Neural progenitor cell (in vitro differentiated cells): Measurements from ENCODE around the gene SKAP2. TPM values are rescaled to one million over a fixed set of nuclear protein-coding genes. Genes with fewer than 3 reads are reported as not detected.
A peak's percentile ranks its signal among the peaks of the same experiment; 100 is the strongest.

Experiments
- DNase-seq: peaks from one replicate; pipeline ENCODE4 v3.0.0-alpha.2; 2016; ENCODE audit warnings: low spot score
- H2AFZ ChIP-seq: fragments of 200-600 bp; sonication (generic); replicated peaks from 2 replicates; pipeline ENCODE4 v1.6.1; 2016; ENCODE audit warnings: antibody characterized with exemption
- H3F3A ChIP-seq: fragments of 200-600 bp; sonication (generic); 2 replicates; pipeline ENCODE4 v1.6.1; 2016; ENCODE audit warnings: antibody characterized with exemption, low read depth
- H3K27ac ChIP-seq: fragments of 200-600 bp; sonication (generic); 2 replicates; pipeline ENCODE4 v1.5.1; 2016; ENCODE audit warnings: mild to moderate bottlenecking
- H3K27me3 ChIP-seq: fragments of 200-600 bp; sonication (generic); 2 replicates; pipeline ENCODE4 v1.6.1; 2016; ENCODE audit warnings: mild to moderate bottlenecking, moderate library complexity
- H3K36me3 ChIP-seq: fragments of 200-600 bp; sonication (generic); 2 replicates; pipeline ENCODE4 v1.5.1; 2016
- H3K4me1 ChIP-seq: fragments of 200-600 bp; sonication (generic); 2 replicates; pipeline ENCODE4 v1.6.1; 2016; ENCODE audit warnings: mixed run types
- H3K4me2 ChIP-seq: fragments of 200-600 bp; sonication (generic); 2 replicates; pipeline ENCODE4 v1.6.1; 2016
- H3K4me3 ChIP-seq: fragments of 200-600 bp; sonication (generic); 2 replicates; pipeline ENCODE4 v1.5.1; 2016
- H3K79me2 ChIP-seq: fragments of 200-600 bp; sonication (generic); 2 replicates; pipeline ENCODE4 v1.6.1; 2016; ENCODE audit warnings: low read depth
- H3K9ac ChIP-seq: fragments of 200-600 bp; sonication (generic); 2 replicates; pipeline ENCODE4 v1.6.1; 2016
- H3K9me3 ChIP-seq: fragments of 200-600 bp; sonication (generic); 2 replicates; pipeline ENCODE4 v1.5.1; 2016; ENCODE audit warnings: low read depth
- H4K20me1 ChIP-seq: fragments of 200-600 bp; sonication (generic); 2 replicates; pipeline ENCODE4 v1.6.1; 2016; ENCODE audit warnings: low read depth
- H3K27ac Mint-ChIP-seq: 3 replicates; pipeline ENCODE4 v1.8.0; 2021; ENCODE audit warnings: mixed read lengths
- H3K27me3 Mint-ChIP-seq: 2 replicates; pipeline ENCODE4 v1.8.0; 2022; ENCODE audit warnings: low read depth, mild to moderate bottlenecking, inconsistent platforms, moderate library complexity, mixed read lengths; ENCODE audit not compliant: insufficient read depth
- H3K36me3 Mint-ChIP-seq: 3 replicates; pipeline ENCODE4 v1.8.0; 2021; ENCODE audit warnings: mixed read lengths
- H3K4me1 Mint-ChIP-seq: 3 replicates; pipeline ENCODE4 v1.8.0; 2021; ENCODE audit warnings: mixed read lengths
- H3K4me3 Mint-ChIP-seq: 3 replicates; pipeline ENCODE4 v1.8.0; 2021; ENCODE audit warnings: mild to moderate bottlenecking, moderate library complexity, mixed read lengths
- H3K9me3 Mint-ChIP-seq: 3 replicates; pipeline ENCODE4 v1.8.0; 2020; ENCODE audit warnings: mixed read lengths
- EZH2 ChIP-seq: fragments of 200-600 bp; sonication (generic); IDR thresholded peaks from 2 replicates; pipeline ENCODE4 v1.6.1; 2017; ENCODE audit warnings: antibody characterized with exemption, mild to moderate bottlenecking, moderate library complexity
- EZH2phosphoT487 ChIP-seq: fragments of 200-600 bp; sonication (generic); IDR thresholded peaks from 2 replicates; pipeline ENCODE4 v1.6.1; 2017; ENCODE audit warnings: antibody characterized with exemption
- total RNA-seq: library from RNA; depleted of rRNA; stranded (reverse); fragments of >200 nt; gene quantifications from 2 replicates; pipeline ENCODE4 v1.2.3, GENCODE V29; 2015; ENCODE audit warnings: low replicate concordance
- TF ChIP-seq, protein P1 (sequence below): fragments of 200-600 bp; sonication (generic); IDR thresholded peaks from 2 replicates; pipeline ENCODE4 v1.5.1; 2017; ENCODE audit warnings: antibody characterized with exemption, mild to moderate bottlenecking

SKAP2 gene
- total RNA-seq, 1 donor from 2014 or later: 6.3 TPM

DNA sequence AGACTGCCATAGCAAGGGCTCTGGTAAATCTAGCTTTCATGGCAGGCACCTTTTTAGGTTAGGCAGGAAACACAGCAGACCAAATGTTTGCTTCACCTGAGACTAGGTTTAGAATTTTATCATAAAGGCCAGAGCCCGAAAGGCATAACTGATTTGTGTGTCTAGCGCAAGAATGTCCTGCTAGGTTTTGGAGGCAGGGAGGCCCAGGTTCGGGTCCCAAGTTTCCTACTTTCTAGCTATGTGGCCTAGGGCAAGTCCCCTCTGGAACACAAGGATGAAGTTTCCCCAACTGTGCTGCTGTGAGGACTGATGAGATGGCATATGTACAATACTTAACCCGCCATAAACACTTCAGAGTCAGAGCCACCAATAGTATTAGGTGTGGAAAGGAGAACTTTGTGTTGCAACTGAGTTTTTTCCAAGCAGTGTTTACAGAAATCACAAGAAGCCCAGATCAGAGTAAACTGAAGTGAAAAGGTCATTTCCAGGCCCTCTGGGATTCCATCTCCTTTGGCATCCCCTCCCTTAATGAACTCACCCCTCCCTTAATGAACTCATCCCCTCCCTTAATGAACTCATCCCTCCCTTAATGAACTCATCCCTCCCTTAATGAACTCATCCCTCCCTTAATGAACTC lies 244.9 kb downstream of the SKAP2 start:
- Histone ChIP-seq H3K4me2 (no peak overlapping the region), H4K20me1 (no peaks in the 10 kb centered on the region), H3K4me1 (peaks cover 10% of the 10 kb centered on the region), H3K9me3 (no peaks in the 10 kb centered on the region), H3K27ac (no peak overlapping the region), H2AFZ (no peak overlapping the region), H3F3A (no peaks in the 10 kb centered on the region), H3K4me3 (no peak overlapping the region), H3K27me3 (no peaks in the 10 kb centered on the region), H3K79me2 (no peaks in the 10 kb centered on the region), H3K9ac (no peak overlapping the region), H3K36me3 (no peaks in the 10 kb centered on the region)
- no peaks in the 10 kb centered on the region for H3K36me3 Mint-ChIP-seq
- no peaks in the 10 kb centered on the region for H3K9me3 Mint-ChIP-seq
- no peak for TF ChIP-seq EZH2phosphoT487
- TF ChIP-seq, protein P1, sequence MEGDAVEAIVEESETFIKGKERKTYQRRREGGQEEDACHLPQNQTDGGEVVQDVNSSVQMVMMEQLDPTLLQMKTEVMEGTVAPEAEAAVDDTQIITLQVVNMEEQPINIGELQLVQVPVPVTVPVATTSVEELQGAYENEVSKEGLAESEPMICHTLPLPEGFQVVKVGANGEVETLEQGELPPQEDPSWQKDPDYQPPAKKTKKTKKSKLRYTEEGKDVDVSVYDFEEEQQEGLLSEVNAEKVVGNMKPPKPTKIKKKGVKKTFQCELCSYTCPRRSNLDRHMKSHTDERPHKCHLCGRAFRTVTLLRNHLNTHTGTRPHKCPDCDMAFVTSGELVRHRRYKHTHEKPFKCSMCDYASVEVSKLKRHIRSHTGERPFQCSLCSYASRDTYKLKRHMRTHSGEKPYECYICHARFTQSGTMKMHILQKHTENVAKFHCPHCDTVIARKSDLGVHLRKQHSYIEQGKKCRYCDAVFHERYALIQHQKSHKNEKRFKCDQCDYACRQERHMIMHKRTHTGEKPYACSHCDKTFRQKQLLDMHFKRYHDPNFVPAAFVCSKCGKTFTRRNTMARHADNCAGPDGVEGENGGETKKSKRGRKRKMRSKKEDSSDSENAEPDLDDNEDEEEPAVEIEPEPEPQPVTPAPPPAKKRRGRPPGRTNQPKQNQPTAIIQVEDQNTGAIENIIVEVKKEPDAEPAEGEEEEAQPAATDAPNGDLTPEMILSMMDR: no peak
- no peak for DNase-seq
- H3K27me3 Mint-ChIP-seq: peaks cover 7% of the 10 kb centered on the region
- no peak overlapping the region for H3K4me3 Mint-ChIP-seq
- H3K27ac Mint-ChIP-seq: no peak overlapping the region
- H3K4me1 Mint-ChIP-seq: peaks cover 20% of the 10 kb centered on the region

DNA sequence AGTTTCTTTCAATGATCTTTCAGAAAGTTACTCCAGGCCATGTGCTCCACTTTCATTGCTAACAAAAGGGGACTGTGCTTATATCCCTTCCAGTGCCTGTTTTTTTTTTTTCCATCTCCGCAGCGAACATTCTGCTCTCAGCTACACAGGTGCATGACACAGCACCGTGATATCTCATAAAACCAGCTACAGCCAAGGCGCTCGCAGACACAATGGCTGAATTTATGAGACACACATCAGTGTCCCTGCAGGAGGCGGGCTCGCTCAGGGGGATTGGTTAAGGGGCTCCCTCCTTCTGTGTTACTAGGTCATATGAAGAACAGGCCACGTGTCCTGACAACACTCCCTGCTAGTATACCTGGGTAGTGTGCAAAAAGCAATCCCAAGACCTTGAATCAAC lies 245.5 kb downstream of the SKAP2 start:
- Mint-ChIP-seq H3K4me3 (no peak overlapping the region), H3K4me1 (peaks cover 20% of the 10 kb centered on the region), H3K36me3 (no peaks in the 10 kb centered on the region), H3K9me3 (no peaks in the 10 kb centered on the region), H3K27ac (peak overlapping the region; percentile 80), H3K27me3 (peaks cover 7% of the 10 kb centered on the region)
- Histone ChIP-seq H3K4me2 (no peak overlapping the region), H3K36me3 (no peaks in the 10 kb centered on the region), H3K27me3 (no peaks in the 10 kb centered on the region), H2AFZ (no peak overlapping the region), H3K4me3 (no peak overlapping the region), H3K9ac (no peak overlapping the region), H4K20me1 (no peaks in the 10 kb centered on the region), H3K9me3 (no peaks in the 10 kb centered on the region), H3K4me1 (peaks cover 10% of the 10 kb centered on the region), H3K79me2 (no peaks in the 10 kb centered on the region), H3F3A (no peaks in the 10 kb centered on the region), H3K27ac (no peak overlapping the region)
- no peak for DNase-seq
- no peak for TF ChIP-seq EZH2

DNA sequence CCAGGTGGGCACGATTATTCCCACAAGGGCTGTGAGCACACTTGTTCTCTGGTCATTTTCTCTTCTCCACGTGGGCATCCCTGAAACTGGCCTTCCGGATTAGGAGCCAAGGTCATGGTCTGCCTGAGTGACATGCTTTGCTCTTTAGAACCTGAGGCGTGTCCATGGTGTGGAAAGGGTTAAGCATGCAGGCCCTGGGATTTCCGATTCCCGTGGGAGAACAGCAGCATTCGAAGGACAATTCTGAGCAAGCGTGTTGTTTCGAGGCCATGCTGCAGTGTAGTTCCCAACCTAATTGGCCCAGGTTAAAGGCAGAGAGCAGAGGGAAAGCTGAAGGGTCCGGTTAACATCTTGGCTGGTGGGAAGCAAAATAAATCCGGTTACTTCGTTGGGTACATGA lies 245.9 kb downstream of the SKAP2 start:
- Histone ChIP-seq H3K27ac (no peak overlapping the region), H2AFZ (no peak overlapping the region)
- H3K4me3 Mint-ChIP-seq: no peak overlapping the region

More for the DNA sequence above, 245.9 kb downstream of the SKAP2 start:
- TF ChIP-seq, protein P1: no peak
- TF ChIP-seq EZH2phosphoT487 (no peak), EZH2 (no peak)
- no peak overlapping the region for H3K4me2 ChIP-seq
- H4K20me1 ChIP-seq: no peaks in the 10 kb centered on the region
- no peaks in the 10 kb centered on the region for H3K27me3 ChIP-seq
- H3F3A ChIP-seq: no peaks in the 10 kb centered on the region
- H3K4me3 ChIP-seq: no peak overlapping the region
- no peaks in the 10 kb centered on the region for H3K9me3 ChIP-seq
- no peaks in the 10 kb centered on the region for H3K36me3 ChIP-seq
- Mint-ChIP-seq H3K27ac (peak overlapping the region; percentile 80), H3K36me3 (no peaks in the 10 kb centered on the region), H3K27me3 (peaks cover 10% of the 10 kb centered on the region), H3K9me3 (no peaks in the 10 kb centered on the region), H3K4me1 (peaks cover 20% of the 10 kb centered on the region)
- no peak for DNase-seq
- peaks cover 10% of the 10 kb centered on the region for H3K4me1 ChIP-seq
- no peaks in the 10 kb centered on the region for H3K79me2 ChIP-seq
- H3K9ac ChIP-seq: no peak overlapping the region

Other genes starting within 250 kb of the SKAP2 start
- not detected in 2 replicates for gene HOXA1, start 231.4 kb upstream of the SKAP2 start, total RNA-seq
- gene HOXA2, start 238.1 kb upstream of the SKAP2 start, total RNA-seq: not detected in 2 replicates